HEK293 (cell line): Measurements from ENCODE around the gene VPS26C.

ENCODE experiments used
- CTCF ChIA-PET: fragments of 350-600 bp; formaldehyde crosslinking; extraction: SDS; loops from one replicate; lab custom pipeline; 2021; ENCODE audit warnings: antibody characterized with exemption; lab: Yijun Ruan, JAX
- POLR2A ChIA-PET: fragments of 300-600 bp; formaldehyde crosslinking; extraction: SDS; loops from one replicate; lab custom pipeline; 2020; ENCODE audit warnings: antibody characterized with exemption, inconsistent platforms; lab: Yijun Ruan, JAX
- H3K27ac ChIP-seq: fragments of 200-500 bp; sonication (Bioruptor generic); 2 replicates; pipeline ENCODE4 v1.5.1; 2014; ENCODE audit warnings: low read depth, low read length, control low read depth, inconsistent platforms; ENCODE audit errors: extremely low read depth
- H3K36me3 ChIP-seq, 2 experiments: fragments of 200-500 bp in 1 of 2; sonication (Bioruptor generic) in 1 of 2; 1 replicate in 1 of 2; 2 replicates in 1 of 2; pipeline ENCODE4 v1.5.1; 2014 to 2017; ENCODE audit warnings: inconsistent platforms in 2 of 2, low read length in 2 of 2; ENCODE audit not compliant: control insufficient read depth in 2 of 2, insufficient read depth in 1 of 2
- H3K4me1 ChIP-seq: fragments of 200-500 bp; sonication (Bioruptor generic); 2 replicates; pipeline ENCODE4 v1.5.1; 2014; ENCODE audit warnings: mild to moderate bottlenecking, low read length, inconsistent platforms; ENCODE audit not compliant: control insufficient read depth, insufficient read depth
- H3K4me3 ChIP-seq: 2 replicates; pipeline ENCODE4 v1.5.1; 2011; ENCODE audit warnings: low read depth, mild to moderate bottlenecking, control low read depth, low read length, moderate library complexity
- H3K9me3 ChIP-seq: fragments of 200-500 bp; sonication (Bioruptor generic); 2 replicates; pipeline ENCODE4 v1.5.1; 2014; ENCODE audit warnings: low read depth, low read length, inconsistent platforms; ENCODE audit not compliant: control insufficient read depth, insufficient read depth
- ATF2 ChIP-seq: fragments of 450-650 bp; formaldehyde crosslinking; IDR thresholded peaks from 2 replicates; pipeline ENCODE4 v1.5.1; 2016; ENCODE audit warnings: missing biosample characterization, missing genetic modification characterization, low read depth
- BCL6B ChIP-seq: fragments of 450-650 bp; formaldehyde crosslinking; IDR thresholded peaks from 2 replicates; pipeline ENCODE4 v1.5.1; 2017; ENCODE audit warnings: missing biosample characterization, missing genetic modification characterization
- EGR2 ChIP-seq: fragments of 450-650 bp; formaldehyde crosslinking; IDR thresholded peaks from 2 replicates; pipeline ENCODE4 v1.5.1; 2016; ENCODE audit warnings: low read depth, missing biosample characterization, missing genetic modification characterization
- PATZ1 ChIP-seq: fragments of 450-650 bp; formaldehyde crosslinking; IDR thresholded peaks from 2 replicates; pipeline ENCODE4 v1.5.1; 2016; ENCODE audit warnings: missing biosample characterization, missing genetic modification characterization
- SP3 ChIP-seq: fragments of 450-650 bp; formaldehyde crosslinking; IDR thresholded peaks from 2 replicates; pipeline ENCODE4 v1.5.1; 2016; ENCODE audit warnings: missing biosample characterization, missing genetic modification characterization
- ZBTB17 ChIP-seq: fragments of 450-650 bp; formaldehyde crosslinking; IDR thresholded peaks from 2 replicates; pipeline ENCODE4 v1.5.1; 2016; ENCODE audit warnings: missing biosample characterization, missing genetic modification characterization
- ZBTB26 ChIP-seq: fragments of 450-650 bp; formaldehyde crosslinking; optimal IDR thresholded peaks from 2 replicates; pipeline ENCODE3; 2016; ENCODE audit warnings: missing biosample characterization, mild to moderate bottlenecking, missing genetic modification characterization
- ZBTB7A ChIP-seq: fragments of 450-650 bp; formaldehyde crosslinking; IDR thresholded peaks from 2 replicates; pipeline ENCODE4 v1.5.1; 2016; ENCODE audit warnings: low read depth, missing biosample characterization, missing genetic modification characterization
- ZNF2 ChIP-seq: fragments of 450-650 bp; formaldehyde crosslinking; IDR thresholded peaks from 2 replicates; pipeline ENCODE4 v1.5.1; 2016; ENCODE audit warnings: missing biosample characterization, missing genetic modification characterization
- ZNF248 ChIP-seq: fragments of 450-650 bp; formaldehyde crosslinking; IDR thresholded peaks from 2 replicates; pipeline ENCODE4 v1.5.1; 2017; ENCODE audit warnings: missing biosample characterization, missing genetic modification characterization
- ZNF48 ChIP-seq: fragments of 450-650 bp; formaldehyde crosslinking; IDR thresholded peaks from 2 replicates; pipeline ENCODE4 v1.5.1; 2016; ENCODE audit warnings: missing biosample characterization, missing genetic modification characterization
- ZNF558 ChIP-seq: fragments of 450-650 bp; formaldehyde crosslinking; IDR thresholded peaks from 2 replicates; pipeline ENCODE4 v1.5.1; 2016; ENCODE audit warnings: missing biosample characterization, missing genetic modification characterization
- ZNF571 ChIP-seq: fragments of 450-650 bp; formaldehyde crosslinking; IDR thresholded peaks from 2 replicates; pipeline ENCODE4 v1.5.0; 2017; ENCODE audit warnings: missing biosample characterization, missing genetic modification characterization
- ZNF658 ChIP-seq: fragments of 450-650 bp; formaldehyde crosslinking; IDR thresholded peaks from 2 replicates; pipeline ENCODE4; 2016; ENCODE audit warnings: missing biosample characterization, missing genetic modification characterization
- ZNF692 ChIP-seq: fragments of 450-650 bp; formaldehyde crosslinking; IDR thresholded peaks from 2 replicates; pipeline ENCODE4 v1.5.1; 2016; ENCODE audit warnings: missing biosample characterization, missing genetic modification characterization
- ZNF777 ChIP-seq: fragments of 450-650 bp; formaldehyde crosslinking; IDR thresholded peaks from 2 replicates; pipeline ENCODE4 v1.5.1; 2017; ENCODE audit warnings: missing biosample characterization, missing genetic modification characterization, borderline replicate concordance

VPS26C gene

GRCh38 chr21:37300114-37300751 lies 33.1 kb upstream of the VPS26C start (continued):
- TF ChIP-seq BCL6B (tag by site-specific recombination): no peak
- TF ChIP-seq, all 188 proteins: peak for 0

GRCh38 chr21:37297364-37297763 lies 30.2 kb upstream of the VPS26C start:
- POLR2A ChIA-PET: no interaction called here
- Histone ChIP-seq H3K36me3 (no peaks in the 10 kb centered on the region), H3K27ac (no peak overlapping the region), H3K4me3 (no peak overlapping the region)
- no peak for TF ChIP-seq ZNF692 (tag by site-specific recombination)
- TF ChIP-seq ZNF571 (tag by site-specific recombination): no peak
- TF ChIP-seq, all 188 proteins: peak for 0
- H3K4me1 ChIP-seq: no peaks in the 10 kb centered on the region
- CTCF ChIA-PET: no interaction called here
- no peaks in the 10 kb centered on the region for H3K9me3 ChIP-seq

GRCh38 chr21:37294679-37295078 lies 27.5 kb upstream of the VPS26C start:
- TF ChIP-seq ZNF248 (no peak), ZNF777 (tag by site-specific recombination) (no peak), EGR2 (tag by site-specific recombination) (no peak), ATF2 (tag by site-specific recombination) (no peak), ZNF558 (tag by site-specific recombination) (no peak), ZBTB7A (no peak), SP3 (tag by site-specific recombination) (no peak), ZNF2 (no peak), ZBTB26 (no peak), PATZ1 (tag by site-specific recombination) (no peak), ZNF658 (tag by site-specific recombination) (no peak), ZBTB17 (no peak), ZNF48 (tag by site-specific recombination) (no peak)
- H3K36me3 ChIP-seq: no peaks in the 10 kb centered on the region
- POLR2A ChIA-PET: interaction anchor here (1.0 kb wide), 1 partner anchor 27 kb away, joined by 3 read pairs; the partner anchor contains the start of gene VPS26C
- CTCF ChIA-PET: interaction anchor here (0.7 kb wide), 1 partner anchor 9 kb away, joined by 4 read pairs; no protein-coding TSS in a partner anchor
- H3K4me1 ChIP-seq: no peaks in the 10 kb centered on the region
- no peaks in the 10 kb centered on the region for H3K9me3 ChIP-seq
- H3K27ac ChIP-seq: no peak overlapping the region
- no peak overlapping the region for H3K4me3 ChIP-seq
